Caco-2 (cell line): Measurements from ENCODE around the gene NEDD9. TPM values are rescaled to one million over a fixed set of nuclear protein-coding genes. Genes with fewer than 3 reads are reported as not detected.

ENCODE experiments used
- BruUV-seq: library from RNA; stranded (reverse); fragments of 400-500 nt; replicated peaks from 2 replicates; lab custom pipeline; 2021; lab: Mats Ljungman, UMichigan
- CTCF ChIA-PET: fragments of 300-600 bp; sonication (Branson Sonifier 250); formaldehyde crosslinking; loops from one replicate; lab custom pipeline; 2022; ENCODE audit warnings: antibody characterized with exemption; lab: Charles Lee
- POLR2A ChIA-PET: fragments of 300-600 bp; sonication (Branson Sonifier 250); formaldehyde crosslinking; loops from one replicate; lab custom pipeline; 2022; ENCODE audit warnings: antibody characterized with exemption; lab: Charles Lee
- DNase-seq, 2 experiments: peaks; one replicate each; pipeline versions ENCODE4 v3.0.0 to v3.0.0-alpha.2; 2020 to 2022
- H3K27me3 ChIP-seq: replicated peaks from 2 replicates; pipeline ENCODE4 v1.6.0; 2011; ENCODE audit warnings: low read length; ENCODE audit not compliant: control insufficient read depth, insufficient read depth
- H3K36me3 ChIP-seq: 2 replicates; pipeline ENCODE4 v1.5.1; 2011; ENCODE audit warnings: low read length; ENCODE audit not compliant: control insufficient read depth, insufficient read depth
- H3K4me1 ChIP-seq: fragments of 250-450 bp; sonication (Bioruptor Pico); 2 replicates; pipeline ENCODE4 v1.5.1; 2020; ENCODE audit warnings: mild to moderate bottlenecking
- H3K4me3 ChIP-seq: 2 replicates; pipeline ENCODE4 v1.5.1; 2011; ENCODE audit warnings: low read depth, mild to moderate bottlenecking, control low read depth, low read length
- H3K9me3 ChIP-seq: fragments of 250-450 bp; sonication (Bioruptor Pico); 2 replicates; pipeline ENCODE4 v1.5.1; 2020; ENCODE audit warnings: mild to moderate bottlenecking, moderate library complexity
- H3K27ac Mint-ChIP-seq: one replicate; pipeline ENCODE4 v1.8.0; 2022; ENCODE audit warnings: mixed read lengths; ENCODE audit not compliant: unreplicated experiment
- H3K27me3 Mint-ChIP-seq: one replicate; pipeline ENCODE4 v1.8.0; 2022; ENCODE audit warnings: mixed read lengths; ENCODE audit not compliant: insufficient read depth, unreplicated experiment
- H3K36me3 Mint-ChIP-seq: one replicate; pipeline ENCODE4 v1.8.0; 2022; ENCODE audit warnings: mild to moderate bottlenecking, mixed read lengths; ENCODE audit not compliant: insufficient read depth, unreplicated experiment
- H3K4me1 Mint-ChIP-seq: one replicate; pipeline ENCODE4 v1.8.0; 2022; ENCODE audit warnings: low read depth, mixed read lengths; ENCODE audit not compliant: unreplicated experiment
- H3K4me3 Mint-ChIP-seq: one replicate; pipeline ENCODE4 v1.8.0; 2022; ENCODE audit warnings: mild to moderate bottlenecking, moderate library complexity, mixed read lengths; ENCODE audit not compliant: unreplicated experiment
- H3K9me3 Mint-ChIP-seq: one replicate; pipeline ENCODE4 v1.8.0; 2022; ENCODE audit warnings: mixed read lengths; ENCODE audit not compliant: unreplicated experiment
- CTCF ChIP-seq, 2 experiments: fragments of 200-600 bp in 1 of 2; IDR thresholded peaks; 1 replicate in 1 of 2; 2 replicates in 1 of 2; pipeline versions ENCODE4 v1.5.1 to v1.8.0; 2011 to 2022; ENCODE audit warnings: antibody characterized with exemption in 1 of 2, control low read depth in 1 of 2, inconsistent platforms in 1 of 2, low read depth in 1 of 2, low read length in 1 of 2, mild to moderate bottlenecking in 1 of 2, moderate library complexity in 1 of 2; ENCODE audit not compliant: insufficient read depth in 1 of 2, severe bottlenecking in 1 of 2, unreplicated experiment in 1 of 2
- intact Hi-C: fragments of 100-400 bp; cut with micrococcal nuclease; formaldehyde crosslinking; loops from one replicate; pipeline ENCODE4 v1.10.0; 2022; ENCODE audit not compliant: unreplicated experiment
- total RNA-seq: library from RNA; stranded (reverse); gene quantifications from 2 replicates; pipeline ENCODE4 v1.2.3, GENCODE V29; 2022

Gene NEDD9
- total RNA-seq, 1 experiment from 2014 or later = 36.2 TPM

GRCh38 chr6:11262242-11262641 is 29.8 kb upstream of the NEDD9 start:
- no peak for TF ChIP-seq CTCF (IDR thresholded peaks at IDR 0.05; ENCODE audit: insufficient read depth in 1 of 2, low read depth in 1 of 2, low read length in 1 of 2, severe bottlenecking in 1 of 2, unreplicated experiment in 1 of 2)
- no peak for DNase-seq
- Histone ChIP-seq H3K9me3 (no peaks in the 10 kb centered on the region), H3K4me1 (peaks cover 42% of the 10 kb centered on the region), H3K27me3 (no peaks in the 10 kb centered on the region), H3K36me3 (no peaks in the 10 kb centered on the region), H3K4me3 (no peak overlapping the region)
- Mint-ChIP-seq H3K4me3 (no peak overlapping the region), H3K9me3 (no peaks in the 10 kb centered on the region), H3K4me1 (peaks cover 9% of the 10 kb centered on the region), H3K27ac (no peak overlapping the region), H3K27me3 (no peaks in the 10 kb centered on the region), H3K36me3 (no peaks in the 10 kb centered on the region)
- POLR2A ChIA-PET = no interaction called here
- intact Hi-C loops = no loop called here
- no TSS peak for BruUV-seq
- CTCF ChIA-PET = no interaction called here

- no TSS peak for BruUV-seq
- CTCF ChIA-PET = no interaction called here
- no peak overlapping the region for H3K4me3 Mint-ChIP-seq
- H3K4me3 ChIP-seq = no peak overlapping the region
- peak overlapping the region; percentile 78 for H3K27ac Mint-ChIP-seq
- H3K9me3 Mint-ChIP-seq = no peaks in the 10 kb centered on the region
- no peaks in the 10 kb centered on the region for H3K9me3 ChIP-seq
- no peaks in the 10 kb centered on the region for H3K27me3 ChIP-seq
- no peak for TF ChIP-seq CTCF (IDR thresholded peaks at IDR 0.05; ENCODE audit: insufficient read depth in 1 of 2, low read depth in 1 of 2, low read length in 1 of 2, severe bottlenecking in 1 of 2, unreplicated experiment in 1 of 2)
- H3K27me3 Mint-ChIP-seq = no peaks in the 10 kb centered on the region
- H3K4me1 ChIP-seq = peaks cover 42% of the 10 kb centered on the region
- intact Hi-C loops = no loop called here
- peaks cover 9% of the 10 kb centered on the region for H3K4me1 Mint-ChIP-seq
- no peaks in the 10 kb centered on the region for H3K36me3 Mint-ChIP-seq
- DNase-seq = no peak
- POLR2A ChIA-PET = no interaction called here
- no peaks in the 10 kb centered on the region for H3K36me3 ChIP-seq
Observed at GRCh38 chr6:11260249-11261038, 28.0 kb upstream of the NEDD9 start.

GRCh38 chr6:11258260-11259237 is 26.1 kb upstream of the NEDD9 start:
- peaks cover 9% of the 10 kb centered on the region for H3K4me1 Mint-ChIP-seq
- no peaks in the 10 kb centered on the region for H3K27me3 Mint-ChIP-seq
- ChIA-PET CTCF (interaction anchor here (1.0 kb wide), 1 partner anchor 26 kb away, joined by 4 read pairs; the partner anchor contains the start of gene NEDD9), POLR2A (interaction anchor here (0.6 to 1.2 kb wide), 2 partner anchors 16 to 26 kb away, joined by 4 to 8 read pairs; partner anchors contain the start of gene NEDD9)
- H3K9me3 ChIP-seq = no peaks in the 10 kb centered on the region
- peak; percentile 42 to 73 for DNase-seq
- no peaks in the 10 kb centered on the region for H3K27me3 ChIP-seq
- no peaks in the 10 kb centered on the region for H3K36me3 ChIP-seq
- peak overlapping the region; percentile 64 for H3K27ac Mint-ChIP-seq
- no peak for TF ChIP-seq CTCF (IDR thresholded peaks at IDR 0.05; ENCODE audit: insufficient read depth in 1 of 2, low read depth in 1 of 2, low read length in 1 of 2, severe bottlenecking in 1 of 2, unreplicated experiment in 1 of 2)
- no peaks in the 10 kb centered on the region for H3K36me3 Mint-ChIP-seq
- H3K4me1 ChIP-seq = peaks cover 34% of the 10 kb centered on the region
- intact Hi-C loops = no loop called here
- no peak overlapping the region for H3K4me3 Mint-ChIP-seq
- BruUV-seq = no TSS peak
- no peaks in the 10 kb centered on the region for H3K9me3 Mint-ChIP-seq
- H3K4me3 ChIP-seq = no peak overlapping the region
